IMR-90 (cell line): Measurements from ENCODE around the gene NKAIN4. TPM values are rescaled to one million over a fixed set of nuclear protein-coding genes. Genes with fewer than 3 reads are reported as not detected.

ENCODE experiments used
- ATAC-seq: fragments of 200-7000 bp; cut with Tn5 transposase; 2 replicates; pipeline ENCODE4 v1.9.1; 2020; ENCODE audit warnings: low read depth, mild to moderate bottlenecking, moderate library complexity
- BruUV-seq: library from RNA; stranded (reverse); fragments of 400-500 nt; replicated peaks from 2 replicates; lab custom pipeline; 2021; lab: Mats Ljungman, UMichigan
- CTCF ChIA-PET: fragments of 300-600 bp; formaldehyde crosslinking; extraction: SDS; loops from one replicate; lab custom pipeline; 2021; ENCODE audit warnings: antibody characterized with exemption; lab: Yijun Ruan, JAX
- POLR2A ChIA-PET: fragments of 300-600 bp; sonication (Branson Sonifier 250); formaldehyde crosslinking; loops from one replicate; lab custom pipeline; 2022; ENCODE audit warnings: antibody characterized with exemption; ENCODE audit not compliant: unreplicated experiment; lab: Charles Lee
- DNase-seq: peaks from one replicate; pipeline ENCODE4 v3.0.0; 2013
- H2AFZ ChIP-seq: replicated peaks from 2 replicates; pipeline ENCODE3; 2013; ENCODE audit warnings: low read length, mild to moderate bottlenecking; ENCODE audit not compliant: poor library complexity
- H2AK5ac ChIP-seq: 2 replicates; pipeline ENCODE4 v1.6.1; 2013; ENCODE audit warnings: low read depth, low read length, inconsistent platforms
- H2AK9ac ChIP-seq: replicated peaks from 2 replicates; pipeline ENCODE3; 2013; ENCODE audit warnings: mild to moderate bottlenecking, low read depth, low read length, moderate library complexity; ENCODE audit not compliant: poor library complexity
- H2BK120ac ChIP-seq: 2 replicates; pipeline ENCODE4 v1.6.1; 2013; ENCODE audit warnings: low read depth, low read length, inconsistent platforms
- H2BK15ac ChIP-seq: 3 replicates; pipeline ENCODE4 v1.6.1; 2013; ENCODE audit warnings: low read depth, low read length, inconsistent platforms
- H2BK20ac ChIP-seq: 2 replicates; pipeline ENCODE4 v1.6.1; 2013; ENCODE audit warnings: low read depth, mild to moderate bottlenecking, inconsistent platforms, low read length, moderate library complexity
- H2BK5ac ChIP-seq: 2 replicates; pipeline ENCODE4 v1.6.1; 2013; ENCODE audit warnings: mild to moderate bottlenecking, low read depth, low read length, inconsistent platforms; ENCODE audit not compliant: poor library complexity, severe bottlenecking
- H3K14ac ChIP-seq: replicated peaks from 2 replicates; pipeline ENCODE4 v1.6.1; 2013; ENCODE audit warnings: low read depth, low read length, inconsistent platforms
- H3K18ac ChIP-seq: 2 replicates; pipeline ENCODE4 v1.6.1; 2013; ENCODE audit warnings: low read depth, low read length, control low read depth
- H3K23ac ChIP-seq: 2 replicates; pipeline ENCODE4 v1.6.1; 2013; ENCODE audit warnings: low read depth, low read length, inconsistent platforms
- H3K27ac ChIP-seq: 2 replicates; pipeline ENCODE4 v1.5.1; 2013; ENCODE audit warnings: mild to moderate bottlenecking, control low read depth, low read length; ENCODE audit not compliant: insufficient read depth
- H3K27me3 ChIP-seq: 2 replicates; pipeline ENCODE4 v1.6.1; 2013; ENCODE audit warnings: low read length; ENCODE audit not compliant: control insufficient read depth, insufficient read depth
- H3K36me3 ChIP-seq: 2 replicates; pipeline ENCODE4 v1.6.1; 2013; ENCODE audit warnings: low read length, mixed read lengths; ENCODE audit not compliant: control insufficient read depth, insufficient read depth
- H3K4ac ChIP-seq: 2 replicates; pipeline ENCODE4 v1.6.1; 2013; ENCODE audit warnings: low read depth, low read length, inconsistent platforms
- H3K4me1 ChIP-seq: 2 replicates; pipeline ENCODE4 v1.6.1; 2013; ENCODE audit warnings: low read length, mixed read lengths; ENCODE audit not compliant: control insufficient read depth, insufficient read depth
- H3K4me2 ChIP-seq: 2 replicates; pipeline ENCODE4 v1.6.1; 2013; ENCODE audit warnings: low read depth, mild to moderate bottlenecking, control low read depth, low read length, moderate library complexity
- H3K4me3 ChIP-seq: 2 replicates; pipeline ENCODE4 v1.5.1; 2013; ENCODE audit warnings: low read depth, mild to moderate bottlenecking, control low read depth, low read length, moderate library complexity; ENCODE audit not compliant: insufficient read depth
- H3K56ac ChIP-seq: 2 replicates; pipeline ENCODE4 v1.6.1; 2013; ENCODE audit warnings: low read length, inconsistent platforms; ENCODE audit not compliant: insufficient read depth; ENCODE audit errors: extremely low read depth
- H3K79me1 ChIP-seq, 2 experiments: 2 replicates each; pipeline ENCODE4 v1.6.1; 2013; ENCODE audit warnings: low read length in 2 of 2, inconsistent platforms in 1 of 2, low read depth in 1 of 2
- H3K9ac ChIP-seq: 2 replicates; pipeline ENCODE4 v1.6.1; 2013; ENCODE audit warnings: low read depth, low read length, control low read depth
- H3K9me1 ChIP-seq: 2 replicates; pipeline ENCODE4 v1.6.1; 2013; ENCODE audit warnings: low read length, inconsistent platforms; ENCODE audit not compliant: insufficient read depth
- H3K9me3 ChIP-seq: 2 replicates; pipeline ENCODE4 v1.6.1; 2013; ENCODE audit warnings: low read length; ENCODE audit not compliant: control insufficient read depth, insufficient read depth
- H4K20me1 ChIP-seq: 2 replicates; pipeline ENCODE4 v1.6.1; 2013; ENCODE audit warnings: low read length, inconsistent platforms; ENCODE audit not compliant: insufficient read depth
- H4K5ac ChIP-seq: 2 replicates; pipeline ENCODE4 v1.6.1; 2013; ENCODE audit warnings: mild to moderate bottlenecking, low read depth, low read length, control low read depth
- H4K8ac ChIP-seq, 2 experiments: 2 replicates each; pipeline ENCODE4 v1.6.1; 2013; ENCODE audit warnings: low read depth in 2 of 2, low read length in 2 of 2, control low read depth in 1 of 2, inconsistent platforms in 1 of 2
- H4K91ac ChIP-seq: 2 replicates; pipeline ENCODE4 v1.6.1; 2013; ENCODE audit warnings: low read depth, low read length, inconsistent platforms; ENCODE audit not compliant: insufficient read depth
- BHLHE40 ChIP-seq: fragments of 150-350 bp; IDR thresholded peaks from 2 replicates; pipeline ENCODE4 v1.6.1; 2016; ENCODE audit warnings: mild to moderate bottlenecking, low read depth, low read length
- CEBPB ChIP-seq: IDR thresholded peaks from 2 replicates; pipeline ENCODE4 v1.6.1; 2012; ENCODE audit warnings: low read depth, low read length, improper control_type of control experiment
- CHD1 ChIP-seq: IDR thresholded peaks from 2 replicates; pipeline ENCODE4 v1.6.1; 2012; ENCODE audit warnings: low read depth, low read length, improper control_type of control experiment
- CTCF ChIP-seq: conservative IDR thresholded peaks from 2 replicates; pipeline ENCODE4 v1.5.1; 2012; ENCODE audit warnings: mild to moderate bottlenecking, low read depth, low read length, improper control_type of control experiment
- FOS ChIP-seq: fragments of 150-350 bp; IDR thresholded peaks from 2 replicates; pipeline ENCODE4 v1.6.1; 2016; ENCODE audit warnings: low read depth, low read length
- MAFK ChIP-seq: IDR thresholded peaks from 2 replicates; pipeline ENCODE4 v1.6.1; 2012; ENCODE audit warnings: low read depth, low read length, improper control_type of control experiment
- MAZ ChIP-seq: IDR thresholded peaks from 2 replicates; pipeline ENCODE4 v1.6.1; 2012; ENCODE audit warnings: low read depth, mild to moderate bottlenecking, low read length, improper control_type of control experiment, moderate library complexity, borderline replicate concordance
- MXI1 ChIP-seq: IDR thresholded peaks from 2 replicates; pipeline ENCODE4 v1.6.1; 2012; ENCODE audit warnings: low read depth, mild to moderate bottlenecking, low read length, moderate library complexity, borderline replicate concordance
- NFE2L2 ChIP-seq: fragments of 150-350 bp; IDR thresholded peaks from 2 replicates; pipeline ENCODE4 v1.6.1; 2016; ENCODE audit warnings: low read depth, mild to moderate bottlenecking, low read length
- POLR2A ChIP-seq: IDR thresholded peaks from 2 replicates; pipeline ENCODE4 v1.6.1; 2012; ENCODE audit warnings: mild to moderate bottlenecking, low read depth, low read length
- RAD21 ChIP-seq: IDR thresholded peaks from 2 replicates; pipeline ENCODE4 v1.6.1; 2012; ENCODE audit warnings: low read length, improper control_type of control experiment
- RCOR1 ChIP-seq: IDR thresholded peaks from 2 replicates; pipeline ENCODE4 v1.6.1; 2012; ENCODE audit warnings: mild to moderate bottlenecking, low read length, improper control_type of control experiment; ENCODE audit not compliant: insufficient replicate concordance
- RFX5 ChIP-seq: IDR thresholded peaks from 2 replicates; pipeline ENCODE4 v1.8.0; 2012; ENCODE audit warnings: low read depth, mild to moderate bottlenecking, low read length, moderate library complexity
- SMC3 ChIP-seq: fragments of 150-350 bp; IDR thresholded peaks from 2 replicates; pipeline ENCODE4 v1.6.1; 2016; ENCODE audit warnings: low read depth, mild to moderate bottlenecking, antibody characterized with exemption, low read length, moderate library complexity
- USF2 ChIP-seq: fragments of 150-350 bp; IDR thresholded peaks from 2 replicates; pipeline ENCODE4 v1.6.1; 2017; ENCODE audit warnings: mild to moderate bottlenecking, antibody characterized with exemption, low read length, low read depth
- WGBS, 2 experiments: methylation state at CpG; one replicate each; pipeline versions ENCODE4 v1.1.5 to v1.1.7; 2013; ENCODE audit warnings: missing lambda C conversion rate in 2 of 2; ENCODE audit not compliant: insufficient read length in 1 of 2; ENCODE audit errors: extremely low coverage in 2 of 2; 5-methylcytosine and 5-hydroxymethylcytosine counted together
- dilution Hi-C: fragments of 300-500 bp; cut with HindIII; formaldehyde crosslinking; loops from one replicate; pipeline ENCODE4 v1.14.3; 2018; ENCODE audit warnings: low sequenced_read_pairs; ENCODE audit not compliant: unreplicated experiment
- in situ Hi-C: fragments of 300-500 bp; cut with MboI; formaldehyde crosslinking; loops from 3 replicates; pipeline ENCODE4 v1.14.3; 2019; ENCODE audit warnings: low sequenced_read_pairs, inconsistent platforms, mixed read lengths
- intact Hi-C: fragments of 100-400 bp; cut with micrococcal nuclease; formaldehyde crosslinking; loops from 2 replicates; pipeline ENCODE4 v1.10.0; 2022
- polyA plus RNA-seq, 3 experiments: library from polyadenylated mRNA; depleted of rRNA; stranded (reverse); fragments of >200 nt; gene quantifications; 2 replicates each; pipeline ENCODE4 v1.2.3, GENCODE V29; 2012; ENCODE audit warnings: low replicate concordance in 1 of 3
- total RNA-seq: library from RNA; depleted of rRNA; stranded (reverse); fragments of >200 nt; gene quantifications from 2 replicates; pipeline ENCODE4 v1.2.3, GENCODE V29; 2012
- TF ChIP-seq, protein P1 (sequence below): fragments of 150-350 bp; IDR thresholded peaks from 2 replicates; pipeline ENCODE4 v1.6.1; 2016; ENCODE audit warnings: low read depth, mild to moderate bottlenecking, low read length, moderate library complexity, borderline replicate concordance

NKAIN4 gene
- total and polyA plus RNA-seq, 2 of the 4 experiments (the other 2 are of a cell fraction), result not detected

GRCh38 chr20:63301671-63302070 lies 47.4 kb upstream of the NKAIN4 start:
- Histone ChIP-seq H3K27ac (no peak overlapping the region), H3K56ac (no peak overlapping the region), H3K9me3 (peaks cover 2% of the 10 kb centered on the region; the same call in 1 of the 2 replicates), H2AK9ac (no peak overlapping the region), H4K8ac (no peak overlapping the region), H4K20me1 (no peaks in the 10 kb centered on the region; the same call in 1 of the 2 replicates), H2BK20ac (no peak overlapping the region), H4K5ac (no peak overlapping the region), H3K9me1 (no peaks in the 10 kb centered on the region), H3K79me1 (no peaks in the 10 kb centered on the region), H2AFZ (no peak overlapping the region), H2BK120ac (no peak overlapping the region), H3K14ac (no peak overlapping the region), H3K27me3 (peaks cover 29% of the 10 kb centered on the region), H4K91ac (no peak overlapping the region), H3K4me3 (no peak overlapping the region), H3K9ac (no peak overlapping the region), H3K23ac (no peak overlapping the region), H3K18ac (no peak overlapping the region), H3K4me1 (no peaks in the 10 kb centered on the region), H3K36me3 (no peaks in the 10 kb centered on the region), H3K4me2 (no peak overlapping the region), H2BK5ac (no peak overlapping the region), H3K4ac (no peak overlapping the region), H2BK15ac (no peak overlapping the region), H2AK5ac (no peak overlapping the region)
- TF ChIP-seq MXI1 (no peak), SMC3 (no peak), CTCF (no peak), CEBPB (no peak), MAFK (no peak), RAD21 (no peak), POLR2A (no peak), RFX5 (no peak), RCOR1 (no peak), FOS (no peak), CHD1 (no peak), MAZ (no peak), NFE2L2 (no peak), BHLHE40 (no peak), USF2 (no peak)
- TF ChIP-seq, protein P1, sequence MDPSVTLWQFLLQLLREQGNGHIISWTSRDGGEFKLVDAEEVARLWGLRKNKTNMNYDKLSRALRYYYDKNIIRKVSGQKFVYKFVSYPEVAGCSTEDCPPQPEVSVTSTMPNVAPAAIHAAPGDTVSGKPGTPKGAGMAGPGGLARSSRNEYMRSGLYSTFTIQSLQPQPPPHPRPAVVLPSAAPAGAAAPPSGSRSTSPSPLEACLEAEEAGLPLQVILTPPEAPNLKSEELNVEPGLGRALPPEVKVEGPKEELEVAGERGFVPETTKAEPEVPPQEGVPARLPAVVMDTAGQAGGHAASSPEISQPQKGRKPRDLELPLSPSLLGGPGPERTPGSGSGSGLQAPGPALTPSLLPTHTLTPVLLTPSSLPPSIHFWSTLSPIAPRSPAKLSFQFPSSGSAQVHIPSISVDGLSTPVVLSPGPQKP, result no peak
- no peak for ATAC-seq
- in situ Hi-C loops, result no loop called here
- dilution Hi-C loops, result no loop called here
- ChIA-PET POLR2A (no interaction called here), CTCF (no interaction called here)
- no TSS peak for BruUV-seq
- DNase-seq, result no peak
- WGBS, 2 experiments, result no CpG with 5 or more reads among the region's 1 CpG
- intact Hi-C loops, result no loop called here
